Activated CD8-positive, alpha-beta memory T cell treated with anti-CD3 and anti-CD28 coated beads, Interleukin-2, amount 50 U/mL, for 24 hours (primary cell): ENCODE results near the gene SLC35F3.
"Not testable (repeated sequence)": the region's sequence is repeated elsewhere in the genome, so short reads cannot be mapped to it uniquely, and the experiment has no call there.

Source experiments
- DNase-seq: peaks from one replicate; pipeline ENCODE4 v3.0.0-alpha.2; 2020; ENCODE audit errors: extremely low read depth

The SLC35F3 gene

DNA sequence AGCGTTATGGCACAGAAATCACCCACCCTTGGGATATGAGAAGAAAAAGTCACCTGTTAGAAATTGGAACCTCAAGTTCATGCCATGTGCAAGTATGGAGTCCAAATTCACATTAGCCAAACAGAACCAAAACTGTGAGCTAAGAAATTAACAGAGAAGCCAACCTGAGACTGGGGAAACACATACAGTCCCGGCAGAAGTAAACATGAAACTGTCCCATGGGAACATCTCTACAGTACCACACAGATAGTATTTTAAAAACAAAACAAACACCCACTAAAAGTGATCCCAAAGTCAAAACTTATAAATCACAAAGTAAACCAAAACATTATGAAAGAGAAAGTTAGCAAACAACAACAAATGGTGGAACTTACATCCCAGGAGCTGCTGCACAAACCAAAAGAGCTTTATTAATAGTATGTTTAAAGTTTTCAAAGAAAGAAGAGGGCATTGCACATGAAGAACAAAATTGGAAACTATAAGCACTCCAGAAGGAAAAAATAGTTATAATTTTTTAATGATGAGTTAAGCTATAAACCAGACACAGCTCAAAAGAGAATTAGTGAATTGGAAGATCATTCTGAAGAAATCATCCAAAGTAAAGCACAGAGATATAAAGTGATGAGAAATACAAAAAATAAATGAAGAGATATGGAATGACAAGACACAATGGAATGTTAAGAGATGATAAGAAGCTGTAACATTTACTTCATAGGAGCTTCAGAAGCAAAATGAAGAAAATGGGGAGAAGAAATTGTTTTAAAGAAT lies 385.2 kb downstream of the SLC35F3 start:
- DNase-seq = no peak

DNA sequence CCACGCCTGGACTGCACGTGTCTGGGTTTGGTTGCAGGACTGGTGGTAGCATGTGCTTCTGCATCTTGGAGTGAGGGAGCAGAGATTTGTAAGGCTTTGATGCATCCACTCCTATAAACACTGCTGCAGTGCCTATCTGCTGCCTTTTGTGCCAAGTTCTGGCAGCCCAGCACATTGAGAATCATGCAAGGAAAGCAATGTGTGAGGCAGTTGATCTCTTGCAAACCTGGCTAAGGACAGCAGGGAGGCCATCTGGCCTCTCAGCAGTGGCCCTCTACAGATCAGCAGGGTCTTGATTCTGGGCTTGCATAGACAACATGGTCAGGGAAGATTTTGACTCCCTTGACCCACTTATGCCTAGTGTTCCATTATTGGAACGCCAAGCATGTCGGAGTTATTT lies 387.5 kb downstream of the SLC35F3 start:
- DNase-seq = no peak

DNA sequence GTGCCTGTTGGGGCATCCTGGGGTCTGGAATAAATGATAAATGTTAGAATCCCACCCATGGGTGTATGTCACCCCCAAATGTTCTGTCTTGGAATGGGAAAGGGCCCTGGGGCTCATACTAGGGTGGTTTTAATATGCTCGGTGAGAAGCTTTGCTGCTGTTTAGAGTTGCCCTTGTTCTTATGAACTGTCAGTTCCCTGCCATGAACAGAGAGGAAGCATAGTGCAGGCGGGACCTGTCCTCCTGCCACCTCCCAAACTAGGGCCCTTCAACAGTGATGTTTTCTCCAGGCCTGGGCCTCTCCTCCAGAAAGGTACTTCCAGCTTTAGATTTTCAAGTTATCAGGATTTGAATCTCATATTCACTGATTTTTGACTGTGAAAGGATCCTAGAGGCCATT lies 388.1 kb downstream of the SLC35F3 start:
- no peak for DNase-seq

DNA sequence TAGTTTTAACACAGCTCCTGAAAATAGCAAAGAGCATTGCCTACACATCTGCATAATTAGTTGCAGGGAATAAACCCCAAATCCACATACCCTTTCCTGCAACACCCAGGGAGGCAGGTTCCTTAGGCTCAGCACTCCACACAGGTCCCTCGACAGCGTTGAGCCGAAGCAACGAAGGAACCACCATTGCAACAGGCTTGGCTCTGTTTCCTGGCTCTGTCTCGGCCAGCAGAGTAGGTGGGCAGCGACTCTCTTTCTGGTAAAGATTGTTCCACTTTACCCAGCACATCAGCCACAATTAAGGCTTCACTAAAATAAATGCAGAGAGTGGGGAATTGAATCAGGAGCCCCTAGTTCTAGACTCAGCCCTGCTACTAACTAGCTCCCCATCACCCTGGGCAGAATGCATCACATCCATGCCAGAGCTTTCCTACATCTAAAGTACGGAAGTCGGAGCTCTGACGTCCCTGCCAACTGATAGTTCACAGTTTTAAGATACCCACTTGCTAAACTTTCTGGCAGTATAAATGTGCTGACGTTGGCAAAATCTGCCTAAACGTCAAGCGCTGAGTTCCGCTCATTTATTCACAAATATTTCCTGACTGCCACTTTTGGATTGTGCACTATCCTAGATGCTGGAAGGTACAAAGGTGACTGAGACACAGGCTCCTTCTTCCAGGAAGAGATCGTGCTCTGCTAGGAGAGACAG lies 389.8 kb downstream of the SLC35F3 start:
- no peak for DNase-seq

DNA sequence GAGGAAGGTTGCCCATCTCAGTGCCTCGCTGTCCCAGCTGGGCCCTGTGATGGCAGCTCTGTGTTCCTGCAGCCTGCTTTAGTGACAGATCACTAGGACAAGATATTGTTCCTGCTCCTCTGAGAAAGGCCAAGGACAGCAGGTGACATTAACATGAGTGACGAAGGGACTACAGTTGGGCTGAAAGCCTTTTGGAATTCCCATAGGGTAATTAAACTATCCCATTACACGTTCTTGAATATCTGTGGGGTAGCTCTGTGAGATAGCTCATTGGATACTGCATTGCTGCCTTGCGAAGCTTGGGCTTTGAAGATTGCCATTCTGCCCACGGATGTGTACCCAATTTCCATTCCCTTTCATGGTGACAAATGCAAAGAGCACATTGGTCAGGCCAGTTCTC lies 390.6 kb downstream of the SLC35F3 start:
- DNase-seq = no peak

DNA sequence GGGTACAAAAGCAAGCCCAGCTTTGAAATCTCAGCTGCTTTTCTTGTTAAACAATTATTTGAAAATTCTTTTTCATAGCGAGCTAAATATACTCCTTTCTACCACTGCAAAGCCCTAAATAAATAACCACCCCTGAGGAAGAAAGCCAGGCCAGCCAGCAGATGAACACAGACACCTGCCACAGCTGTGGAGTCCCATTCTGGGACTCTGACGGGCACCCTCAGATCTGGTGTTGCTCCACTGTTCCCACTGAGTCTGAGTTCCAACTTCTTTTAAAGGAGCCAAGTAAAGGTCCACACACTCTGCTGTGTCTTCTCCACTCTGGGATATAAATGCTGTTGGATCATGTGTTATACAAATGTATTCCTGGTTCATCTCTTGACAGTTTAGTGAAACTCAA lies 391.1 kb downstream of the SLC35F3 start:
- no peak for DNase-seq

DNA sequence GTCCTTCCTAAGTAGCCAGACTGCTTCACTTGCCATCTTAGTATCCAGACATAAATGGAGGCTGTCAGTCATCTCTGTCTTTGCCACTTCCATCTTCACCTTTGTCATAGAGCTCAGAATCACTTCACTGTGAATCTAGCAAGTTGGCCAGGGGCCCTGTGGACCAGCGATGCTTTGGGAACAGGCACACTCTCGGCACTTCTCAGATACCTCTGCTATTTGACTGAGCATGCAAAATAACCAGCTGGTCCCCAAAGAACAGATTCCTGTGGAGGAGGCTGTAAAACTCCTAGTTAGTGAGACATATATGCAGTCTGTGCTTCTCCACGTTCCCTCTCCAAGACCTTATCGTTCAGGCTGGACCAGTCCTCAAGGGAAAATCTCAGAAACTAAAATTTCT lies 392.0 kb downstream of the SLC35F3 start:
- no peak for DNase-seq

DNA sequence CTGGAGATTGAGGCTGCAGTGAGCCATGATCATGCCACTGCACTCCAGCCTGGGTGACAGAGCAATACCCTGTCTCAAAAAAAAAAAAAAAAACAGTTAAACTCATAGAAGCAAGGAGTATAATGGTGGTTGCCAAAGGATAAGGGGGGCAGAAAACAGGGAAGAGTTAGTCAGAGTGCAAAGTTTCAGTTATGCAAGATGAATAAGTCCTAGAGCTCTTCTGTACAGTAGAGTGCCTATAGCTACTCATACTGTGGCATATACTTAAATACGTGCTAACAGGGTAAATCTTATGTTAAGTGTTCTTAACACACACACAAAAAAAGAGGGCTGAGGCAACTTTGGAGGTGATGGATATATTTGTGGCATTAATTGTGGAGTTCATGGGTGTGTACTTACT lies 393.2 kb downstream of the SLC35F3 start:
- no peak for DNase-seq

DNA sequence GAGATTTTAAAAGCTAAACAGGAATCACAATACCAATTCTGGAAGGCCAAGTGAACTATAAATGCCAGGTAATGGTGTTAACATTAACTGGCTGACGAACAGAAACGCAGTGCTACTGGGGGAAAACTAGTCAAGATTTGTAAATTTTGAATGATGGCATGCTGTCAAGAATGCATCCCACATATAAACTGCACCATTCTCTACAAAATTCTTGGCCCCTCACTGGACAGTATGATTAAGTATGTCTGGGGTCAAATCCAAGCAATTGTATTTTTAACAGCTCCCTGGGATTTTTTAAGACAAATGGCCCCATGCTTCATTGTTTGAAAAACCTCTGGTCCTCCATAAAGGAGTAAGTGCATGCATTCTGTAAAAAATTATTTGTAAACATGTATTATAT lies 395.6 kb downstream of the SLC35F3 start:
- no peak for DNase-seq

DNA sequence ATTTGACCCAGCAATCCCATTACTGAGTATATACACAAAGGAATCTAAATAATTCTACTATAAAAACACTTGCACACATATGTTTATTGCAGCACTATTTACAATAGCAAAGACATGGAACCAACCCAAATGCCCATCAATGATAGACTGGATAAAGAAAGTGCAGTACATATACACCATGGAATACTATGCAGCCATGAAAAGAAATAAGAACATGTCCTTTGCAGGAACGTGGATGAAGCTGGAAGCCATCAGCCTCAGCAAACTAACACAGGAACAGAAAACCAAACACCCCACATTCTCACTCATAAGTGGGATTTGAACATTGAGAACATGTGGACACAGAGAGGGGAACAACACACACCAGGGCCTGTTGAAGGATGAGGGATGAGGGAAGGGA lies 397.2 kb downstream of the SLC35F3 start:
- DNase-seq = not testable (repeated sequence)

DNA sequence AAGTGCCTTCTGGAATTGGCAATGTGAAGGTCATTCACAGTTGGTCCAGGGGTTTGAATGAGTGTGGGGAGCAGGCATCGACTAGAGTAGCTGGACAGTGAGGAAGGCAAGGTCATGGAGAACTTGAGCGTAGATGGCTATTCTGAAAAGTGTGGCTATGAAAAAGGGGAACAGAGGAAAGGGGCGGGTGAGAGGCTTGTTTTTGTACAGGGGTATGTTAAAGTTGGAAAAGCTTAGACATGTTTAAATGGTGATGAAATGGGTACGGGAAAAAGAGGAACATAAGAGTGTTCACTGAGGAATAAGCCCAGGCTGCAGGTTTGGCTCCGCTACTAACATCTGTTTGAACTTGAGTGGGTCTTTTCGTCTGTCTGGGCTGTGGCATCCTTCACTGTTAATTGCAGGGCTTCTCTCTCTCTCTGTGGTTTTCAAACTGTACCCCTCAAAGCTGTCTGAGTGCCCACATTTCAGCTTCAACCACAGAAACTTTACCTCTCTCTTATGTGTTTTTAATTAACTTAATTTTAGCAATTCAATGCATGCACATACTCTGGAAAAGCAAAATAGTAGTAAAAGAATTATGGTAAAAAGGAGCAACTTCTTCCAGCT lies 398.0 kb downstream of the SLC35F3 start:
- no peak for DNase-seq

DNA sequence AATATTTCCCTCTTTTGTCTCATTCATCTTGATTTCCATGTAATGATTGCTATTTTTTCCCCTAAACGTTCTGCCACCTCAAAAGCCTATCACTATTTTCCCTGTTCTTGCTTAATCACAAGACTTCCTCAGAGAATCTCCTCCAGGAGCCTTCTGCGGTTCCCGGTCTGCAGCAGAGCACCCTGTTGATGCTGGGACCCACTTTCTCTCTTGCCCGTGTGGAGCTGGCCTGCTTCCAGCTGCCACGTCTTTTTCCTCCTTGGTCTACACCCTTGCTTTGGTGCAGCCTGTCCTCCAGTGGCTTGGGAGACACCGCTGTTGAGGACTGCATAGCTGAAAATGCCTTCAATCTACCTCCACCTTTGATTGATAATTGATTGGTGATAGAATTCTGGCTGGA lies 398.8 kb downstream of the SLC35F3 start:
- DNase-seq = no peak

DNA sequence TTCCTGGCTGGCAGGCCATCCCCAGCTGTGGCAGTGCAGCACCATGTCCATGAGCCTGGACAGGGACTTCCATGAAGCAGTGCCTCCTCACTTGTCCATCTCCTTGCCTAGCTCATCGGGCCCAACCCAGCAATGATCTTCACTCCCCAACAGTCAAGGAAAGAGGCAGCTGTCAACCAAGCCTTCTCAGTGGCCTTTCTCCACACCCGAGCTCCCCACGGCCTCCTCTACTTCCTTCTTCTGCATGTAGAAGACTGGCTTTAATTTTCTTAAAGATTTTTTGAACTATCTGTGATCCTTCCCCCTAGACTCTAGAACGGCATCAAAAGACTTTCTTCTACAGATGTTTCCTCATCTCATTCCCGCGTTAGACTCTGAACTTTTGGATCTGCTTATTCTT lies 403.2 kb downstream of the SLC35F3 start:
- DNase-seq = no peak

DNA sequence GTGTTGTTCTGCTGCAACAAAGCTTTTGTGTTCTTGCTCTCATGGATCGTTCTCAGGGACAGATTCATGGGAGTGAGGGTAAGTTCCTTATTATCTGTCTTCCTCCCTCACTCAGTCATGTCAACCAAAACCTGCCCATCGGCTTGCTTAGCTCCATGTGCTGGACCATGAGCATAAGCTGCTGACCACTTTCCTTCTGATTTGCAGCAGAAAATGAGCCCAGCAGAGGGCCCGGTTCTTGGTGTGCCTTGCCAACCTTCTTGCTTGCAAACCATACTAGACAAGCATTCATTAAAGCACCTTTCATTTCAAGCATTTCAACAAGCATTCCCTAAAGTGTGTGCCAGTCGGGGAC lies 404.7 kb downstream of the SLC35F3 start:
- no peak for DNase-seq

DNA sequence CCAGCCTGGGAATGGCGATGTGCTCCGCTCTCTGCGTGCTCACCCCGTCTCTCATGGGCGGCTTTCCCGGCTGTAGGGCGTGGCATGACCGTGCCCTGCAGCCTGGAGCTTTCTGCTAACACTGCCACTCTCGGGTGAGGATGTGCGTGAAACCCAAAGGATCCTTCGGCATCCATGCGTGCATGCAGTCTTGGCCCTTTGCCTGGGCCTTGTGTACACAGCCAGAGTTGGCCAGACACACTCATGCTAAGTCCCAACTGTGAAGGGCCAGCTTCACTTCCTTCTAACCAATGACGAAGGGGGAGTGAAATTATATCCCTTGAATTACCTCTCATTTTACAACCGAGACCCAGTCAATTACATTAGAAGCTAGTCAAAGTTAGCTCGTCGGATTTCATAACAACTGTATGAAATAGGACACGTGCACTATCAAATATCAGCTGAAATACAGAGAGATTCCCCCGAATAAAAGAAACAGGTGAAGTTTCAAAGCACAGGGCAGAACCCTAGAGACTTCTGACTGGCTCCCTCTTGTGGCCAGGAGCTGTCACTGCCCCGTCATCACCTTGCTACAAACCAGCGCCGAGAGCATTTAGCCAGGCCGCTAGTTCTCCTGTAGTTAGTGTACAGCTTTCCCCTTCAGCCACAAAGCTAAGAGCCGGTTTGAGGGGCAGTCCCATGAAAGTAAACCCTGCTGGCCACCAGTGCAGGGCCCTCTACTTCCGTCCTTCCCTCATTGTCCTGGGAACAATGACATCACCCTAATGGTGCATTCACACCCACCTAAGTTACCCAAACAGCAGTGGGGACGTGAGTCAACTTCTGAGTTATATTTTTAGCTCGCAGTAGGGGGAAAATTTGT lies 405.4 kb downstream of the SLC35F3 start:
- peak; percentile 38 for DNase-seq

DNA sequence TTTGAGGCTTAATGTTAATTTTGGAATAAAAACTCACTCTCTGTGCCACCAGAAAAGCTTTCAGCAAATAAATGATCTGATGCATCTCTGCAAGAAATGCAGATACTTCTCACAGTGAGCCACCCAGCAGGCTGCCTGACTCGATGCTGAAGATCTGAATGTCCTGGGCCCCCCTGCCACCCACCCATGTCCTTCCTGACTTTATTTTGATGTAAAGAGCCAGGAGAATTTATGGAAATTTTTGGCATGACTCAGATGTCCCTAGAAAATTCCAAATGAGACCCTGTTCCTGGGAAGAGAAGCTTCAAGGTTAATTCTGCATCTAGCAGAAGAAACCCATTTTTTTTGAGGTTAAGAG lies 406.0 kb downstream of the SLC35F3 start:
- DNase-seq = no peak

DNA sequence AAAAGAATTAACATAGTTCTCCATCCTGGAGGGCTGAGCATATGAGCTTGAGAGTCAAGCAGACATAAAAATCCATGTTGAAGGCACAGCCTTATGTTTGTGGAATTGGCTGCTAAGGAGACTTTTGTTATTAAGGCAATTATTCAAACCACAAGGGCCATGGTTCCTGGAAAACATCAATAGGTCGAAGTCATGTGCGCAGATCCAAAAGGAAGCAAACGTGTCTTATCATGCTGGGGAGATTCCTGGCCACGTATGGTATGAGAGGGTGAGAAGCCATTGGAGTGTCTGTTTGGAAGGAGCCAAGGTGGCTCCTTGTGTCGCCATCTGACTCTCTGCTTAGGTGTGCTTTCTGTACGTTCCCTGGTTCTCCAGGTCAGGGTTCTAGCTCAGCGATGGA lies 406.9 kb downstream of the SLC35F3 start:
- no peak for DNase-seq

DNA sequence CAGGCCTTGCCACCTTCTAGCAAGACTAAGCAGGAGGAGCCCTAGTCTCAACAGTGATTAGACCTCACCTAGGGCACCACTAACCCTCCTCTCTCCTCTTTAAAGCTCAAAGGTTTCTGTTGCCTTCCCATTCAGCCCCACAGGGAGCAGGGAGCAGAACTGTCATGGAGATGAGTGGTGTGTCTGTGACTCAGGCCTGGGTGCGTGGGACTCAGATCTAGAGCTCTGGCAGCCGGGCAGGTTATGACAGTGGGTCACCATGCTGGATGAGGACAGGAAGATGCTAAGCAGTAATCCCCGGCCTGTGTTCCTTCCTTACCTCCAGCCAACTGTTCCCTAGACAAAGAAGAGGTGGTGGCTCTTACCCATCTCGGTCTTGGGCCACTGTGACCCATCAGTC lies 408.7 kb downstream of the SLC35F3 start:
- DNase-seq = no peak

DNA sequence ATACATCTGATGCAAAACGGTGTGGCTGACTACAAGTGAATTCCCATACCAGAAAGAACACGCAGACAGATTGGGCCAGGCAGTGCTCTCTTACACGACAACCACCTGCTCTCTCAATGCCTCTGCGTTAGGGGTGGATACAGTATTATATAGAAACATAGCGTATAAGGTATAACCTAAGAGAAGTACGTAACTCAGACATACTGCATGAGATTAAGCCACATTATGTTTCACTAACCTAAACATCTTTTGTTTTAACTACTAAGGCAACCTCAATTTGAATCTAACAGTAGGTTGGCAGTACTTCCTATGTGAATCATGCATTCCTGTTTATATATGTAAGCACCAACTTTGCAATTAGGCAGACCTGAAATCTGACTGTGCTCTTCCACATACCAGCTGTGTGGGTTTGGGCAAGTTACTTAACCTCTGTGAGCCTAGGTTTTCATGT lies 410.6 kb downstream of the SLC35F3 start:
- DNase-seq = no peak

DNA sequence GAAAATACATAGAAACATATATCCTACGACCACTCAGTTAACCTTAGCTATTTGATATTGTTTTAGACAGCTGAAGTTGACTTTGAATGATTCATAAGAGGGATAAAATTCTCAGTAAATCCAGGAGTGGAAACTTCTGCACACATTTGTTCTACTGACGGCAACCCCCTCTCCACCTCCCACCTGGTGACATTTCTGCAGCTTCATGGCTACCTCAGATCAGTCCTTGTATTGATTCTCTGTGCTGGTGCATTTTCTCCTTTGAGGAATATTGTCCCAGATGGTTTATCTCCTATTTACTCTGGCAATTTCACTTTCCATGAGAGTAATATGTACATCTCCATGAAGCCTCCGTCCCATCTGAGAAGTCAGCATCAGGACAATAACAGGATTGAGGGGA lies 411.1 kb downstream of the SLC35F3 start:
- no peak for DNase-seq

DNA sequence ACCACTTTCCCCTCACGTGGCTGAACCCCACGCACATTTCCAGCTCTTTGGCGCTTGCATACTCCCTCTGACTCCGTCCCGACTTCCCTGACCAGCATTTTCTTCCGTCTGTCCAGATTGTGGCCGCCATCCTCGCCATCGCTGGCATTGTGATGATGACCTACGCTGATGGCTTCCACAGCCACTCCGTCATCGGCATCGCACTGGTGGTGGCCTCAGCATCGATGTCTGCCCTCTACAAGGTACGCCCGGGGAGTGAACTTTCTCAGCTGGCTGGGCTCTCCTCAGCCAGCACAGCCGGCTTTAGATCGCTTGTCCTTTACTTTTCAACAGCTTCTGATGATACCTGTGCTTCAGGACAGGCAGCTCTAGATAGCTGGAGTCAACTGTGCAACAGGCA lies 412.0 kb downstream of the SLC35F3 start:
- DNase-seq = no peak

DNA sequence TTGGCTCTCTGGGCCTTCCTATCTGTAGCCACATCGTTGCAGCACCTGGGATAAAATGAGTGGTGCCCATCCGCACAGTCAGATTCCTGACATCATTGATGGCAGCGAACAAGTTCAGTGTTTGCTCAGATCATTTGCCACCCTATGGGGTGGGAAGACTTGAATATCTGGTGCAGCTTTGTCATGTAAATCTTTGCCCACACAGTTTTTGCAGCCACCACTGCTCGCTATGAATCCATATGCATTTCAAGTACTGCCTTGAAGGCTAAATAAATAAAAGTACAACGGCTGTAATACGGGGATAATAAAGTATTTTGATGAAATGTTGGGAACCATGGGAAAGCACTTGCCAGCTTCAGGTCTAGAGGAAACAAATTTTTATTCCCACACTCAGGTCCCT lies 412.5 kb downstream of the SLC35F3 start:
- no peak for DNase-seq
